Ishikawa (cell line): ENCODE measurements around the gene CXCL6.

Experiments used
- CEBPB ChIP-seq: IDR thresholded peaks from 2 replicates; pipeline ENCODE4 v1.6.1; 2012
- CREB1 ChIP-seq: IDR thresholded peaks from 2 replicates; pipeline ENCODE4 v1.6.1; 2012; ENCODE audit warnings: low read depth
- EGR1 ChIP-seq: IDR thresholded peaks from 2 replicates; pipeline ENCODE4 v1.6.1; 2012
- EP300 ChIP-seq: IDR thresholded peaks from 2 replicates; pipeline ENCODE4 v1.6.1; 2012; ENCODE audit warnings: borderline replicate concordance
- FOXM1 ChIP-seq: IDR thresholded peaks from 2 replicates; pipeline ENCODE4 v1.6.1; 2012; ENCODE audit warnings: low read depth, borderline replicate concordance
- NFIC ChIP-seq: IDR thresholded peaks from 2 replicates; pipeline ENCODE4 v1.6.1; 2012
- RAD21 ChIP-seq: IDR thresholded peaks from 2 replicates; pipeline ENCODE4 v1.6.1; 2012; ENCODE audit warnings: low read depth
- TAF1 ChIP-seq: IDR thresholded peaks from 2 replicates; pipeline ENCODE4 v1.6.1; 2012; ENCODE audit warnings: low read depth, mild to moderate bottlenecking
- TCF12 ChIP-seq: IDR thresholded peaks from 2 replicates; pipeline ENCODE4 v1.6.1; 2012; ENCODE audit warnings: low read depth
- TEAD4 ChIP-seq: IDR thresholded peaks from 2 replicates; pipeline ENCODE4 v1.6.1; 2012
- YY1 ChIP-seq: IDR thresholded peaks from 2 replicates; pipeline ENCODE4 v1.6.1; 2012; ENCODE audit warnings: low read depth
- ZBTB7A ChIP-seq: IDR thresholded peaks from 2 replicates; pipeline ENCODE4 v1.6.1; 2012; ENCODE audit warnings: low read depth
- TF ChIP-seq, protein P1 (sequence below): IDR thresholded peaks from 2 replicates; pipeline ENCODE4 v1.6.1; 2012; ENCODE audit warnings: low read depth, mild to moderate bottlenecking
- TF ChIP-seq, protein P2 (sequence below): IDR thresholded peaks from 2 replicates; pipeline ENCODE4 v1.6.1; 2012
- TF ChIP-seq, protein P3 (sequence below): IDR thresholded peaks from 2 replicates; pipeline ENCODE4 v1.6.1; 2012

CXCL6 gene

GRCh38 chr4:73859614-73860088 lies 23.2 kb downstream of the CXCL6 start:
- TF ChIP-seq TAF1 (no peak), RAD21 (no peak), YY1 (no peak), TCF12 (no peak), FOXM1 (no peak), EP300 (no peak), CREB1 (no peak), ZBTB7A (no peak), NFIC (no peak), TEAD4 (no peak)
- TF ChIP-seq, protein P1, sequence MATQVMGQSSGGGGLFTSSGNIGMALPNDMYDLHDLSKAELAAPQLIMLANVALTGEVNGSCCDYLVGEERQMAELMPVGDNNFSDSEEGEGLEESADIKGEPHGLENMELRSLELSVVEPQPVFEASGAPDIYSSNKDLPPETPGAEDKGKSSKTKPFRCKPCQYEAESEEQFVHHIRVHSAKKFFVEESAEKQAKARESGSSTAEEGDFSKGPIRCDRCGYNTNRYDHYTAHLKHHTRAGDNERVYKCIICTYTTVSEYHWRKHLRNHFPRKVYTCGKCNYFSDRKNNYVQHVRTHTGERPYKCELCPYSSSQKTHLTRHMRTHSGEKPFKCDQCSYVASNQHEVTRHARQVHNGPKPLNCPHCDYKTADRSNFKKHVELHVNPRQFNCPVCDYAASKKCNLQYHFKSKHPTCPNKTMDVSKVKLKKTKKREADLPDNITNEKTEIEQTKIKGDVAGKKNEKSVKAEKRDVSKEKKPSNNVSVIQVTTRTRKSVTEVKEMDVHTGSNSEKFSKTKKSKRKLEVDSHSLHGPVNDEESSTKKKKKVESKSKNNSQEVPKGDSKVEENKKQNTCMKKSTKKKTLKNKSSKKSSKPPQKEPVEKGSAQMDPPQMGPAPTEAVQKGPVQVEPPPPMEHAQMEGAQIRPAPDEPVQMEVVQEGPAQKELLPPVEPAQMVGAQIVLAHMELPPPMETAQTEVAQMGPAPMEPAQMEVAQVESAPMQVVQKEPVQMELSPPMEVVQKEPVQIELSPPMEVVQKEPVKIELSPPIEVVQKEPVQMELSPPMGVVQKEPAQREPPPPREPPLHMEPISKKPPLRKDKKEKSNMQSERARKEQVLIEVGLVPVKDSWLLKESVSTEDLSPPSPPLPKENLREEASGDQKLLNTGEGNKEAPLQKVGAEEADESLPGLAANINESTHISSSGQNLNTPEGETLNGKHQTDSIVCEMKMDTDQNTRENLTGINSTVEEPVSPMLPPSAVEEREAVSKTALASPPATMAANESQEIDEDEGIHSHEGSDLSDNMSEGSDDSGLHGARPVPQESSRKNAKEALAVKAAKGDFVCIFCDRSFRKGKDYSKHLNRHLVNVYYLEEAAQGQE, result no peak
- TF ChIP-seq, protein P2, sequence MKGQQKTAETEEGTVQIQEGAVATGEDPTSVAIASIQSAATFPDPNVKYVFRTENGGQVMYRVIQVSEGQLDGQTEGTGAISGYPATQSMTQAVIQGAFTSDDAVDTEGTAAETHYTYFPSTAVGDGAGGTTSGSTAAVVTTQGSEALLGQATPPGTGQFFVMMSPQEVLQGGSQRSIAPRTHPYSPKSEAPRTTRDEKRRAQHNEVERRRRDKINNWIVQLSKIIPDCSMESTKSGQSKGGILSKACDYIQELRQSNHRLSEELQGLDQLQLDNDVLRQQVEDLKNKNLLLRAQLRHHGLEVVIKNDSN, result no peak

- TF ChIP-seq YY1 (no peak), CREB1 (no peak)
- TF ChIP-seq, protein P3, sequence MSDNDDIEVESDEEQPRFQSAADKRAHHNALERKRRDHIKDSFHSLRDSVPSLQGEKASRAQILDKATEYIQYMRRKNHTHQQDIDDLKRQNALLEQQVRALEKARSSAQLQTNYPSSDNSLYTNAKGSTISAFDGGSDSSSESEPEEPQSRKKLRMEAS, result no peak
These were observed 23.7 kb downstream of the CXCL6 start for GRCh38 chr4:73860181-73860580.

- TF ChIP-seq EP300 (no peak), EGR1 (no peak), TEAD4 (no peak), YY1 (no peak)
These were observed 24.4 kb downstream of the CXCL6 start for GRCh38 chr4:73860917-73861316.

GRCh38 chr4:73862322-73862721 lies 25.8 kb downstream of the CXCL6 start:
- TF ChIP-seq TAF1 (no peak), CEBPB (no peak), TEAD4 (no peak), EGR1 (no peak), EP300 (no peak), YY1 (no peak)
- TF ChIP-seq, protein P3, result no peak
- TF ChIP-seq, protein P1, result no peak

DNA sequence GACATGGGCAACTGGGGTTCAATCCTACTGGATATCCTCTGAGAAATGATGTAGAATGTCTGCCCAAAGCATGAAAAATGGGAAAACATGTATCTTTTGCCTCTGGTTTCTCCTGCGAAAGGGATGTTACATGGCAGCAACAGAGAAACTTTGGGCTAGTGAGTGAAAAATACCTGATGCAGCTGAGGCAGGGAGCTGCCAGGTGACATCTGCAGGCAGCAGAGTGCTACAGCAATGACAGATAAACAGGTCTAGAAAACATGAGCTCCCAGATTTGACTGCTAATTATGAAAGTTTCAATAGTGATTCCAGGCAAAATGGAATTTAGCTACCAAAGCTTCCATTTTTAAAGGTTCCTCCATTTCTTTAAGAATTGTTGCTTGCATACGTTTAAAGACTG lies 27.9 kb downstream of the CXCL6 start:
- TF ChIP-seq EGR1 (no peak), RAD21 (peak; percentile 73), FOXM1 (no peak), YY1 (no peak), TAF1 (no peak), TCF12 (no peak)
- TF ChIP-seq, protein P3, result no peak
- TF ChIP-seq, protein P2, result no peak

GRCh38 chr4:73864961-73865360 lies 28.5 kb downstream of the CXCL6 start:
- TF ChIP-seq, protein P1, result no peak
- TF ChIP-seq ZBTB7A (no peak), FOXM1 (no peak), EGR1 (no peak), TAF1 (no peak), TCF12 (no peak), CREB1 (no peak)
- TF ChIP-seq, protein P3, result no peak
